ENCODE results near the gene TRAPPC2B. TPM values are rescaled to one million over a fixed set of nuclear protein-coding genes. Genes with fewer than 3 reads are reported as not detected.
"Not testable (repeated sequence)": the region's sequence is repeated elsewhere in the genome, so short reads cannot be mapped to it uniquely, and the experiment has no call there.

The TRAPPC2B gene
- total RNA-seq, 1 experiment from 2014 or later = 13.6 TPM

DNA sequence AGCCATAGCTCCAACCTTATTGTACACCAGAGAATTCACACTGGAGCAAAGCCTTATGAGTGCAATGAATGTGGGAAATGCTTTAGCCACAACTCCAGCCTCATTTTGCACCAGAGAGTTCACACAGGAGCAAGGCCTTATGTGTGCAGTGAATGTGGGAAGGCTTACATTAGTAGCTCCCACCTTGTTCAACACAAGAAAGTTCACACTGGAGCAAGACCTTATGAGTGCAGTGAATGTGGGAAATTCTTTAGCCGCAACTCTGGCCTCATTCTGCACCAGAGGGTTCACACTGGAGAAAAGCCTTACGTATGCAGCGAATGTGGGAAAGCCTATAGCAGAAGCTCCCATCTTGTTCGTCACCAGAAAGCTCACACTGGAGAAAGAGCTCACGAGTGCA is 5.9 kb upstream of the TRAPPC2B start:
- Histone ChIP-seq H3K27me3 (no peaks in the 10 kb centered on the region), H3K9me3 (peaks cover 19% of the 10 kb centered on the region), H3K4me3 (no peak overlapping the region), H3K36me3 (peaks cover 72% of the 10 kb centered on the region)
- no peak for DNase-seq

GRCh38 chr19:57359300-57359699 is 4.1 kb upstream of the TRAPPC2B start:
- peaks cover 53% of the 10 kb centered on the region for H3K36me3 ChIP-seq
- no peak for DNase-seq

DNA sequence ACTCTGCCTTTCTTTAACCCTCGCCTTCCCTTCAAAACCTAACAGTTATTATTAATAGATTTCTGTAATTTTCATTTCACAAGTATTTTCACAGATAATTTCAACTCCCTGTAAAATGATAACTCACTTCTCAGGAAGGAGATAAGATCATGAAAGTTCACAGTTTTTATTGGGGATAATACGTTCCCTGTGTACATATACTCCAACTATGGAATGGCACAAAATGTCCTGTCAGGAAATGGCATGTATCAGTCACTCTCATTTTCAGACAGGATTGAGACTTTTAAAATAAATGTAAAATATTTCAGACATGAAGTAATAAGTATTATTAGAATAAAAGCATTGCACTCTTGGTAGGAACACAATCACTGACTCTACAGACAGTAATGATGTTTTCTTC is 932 bp upstream of the TRAPPC2B start:
- peaks cover 4% of the 10 kb centered on the region for H3K9me3 ChIP-seq
- peaks cover 37% of the 10 kb centered on the region for H3K36me3 ChIP-seq
- no peak for DNase-seq
- no peaks in the 10 kb centered on the region for H3K27me3 ChIP-seq
- H3K4me3 ChIP-seq = peak overlapping the region; percentile 73

More at GRCh38 chr19:57359300-57359699, 4.1 kb upstream of the TRAPPC2B start:
- Histone ChIP-seq H3K27me3 (no peaks in the 10 kb centered on the region), H3K4me3 (no peak overlapping the region), H3K9me3 (peaks cover 19% of the 10 kb centered on the region)

- Histone ChIP-seq H3K9me3 (no peaks in the 10 kb centered on the region), H3K27me3 (no peaks in the 10 kb centered on the region), H3K4me3 (peak overlapping the region; percentile 73), H3K36me3 (peaks cover 24% of the 10 kb centered on the region)
- DNase-seq = no peak
These were observed 384 bp downstream of the TRAPPC2B start for GRCh38 chr19:57363688-57364181.

- H3K36me3 ChIP-seq = peaks cover 20% of the 10 kb centered on the region
- no peak for DNase-seq
- H3K9me3 ChIP-seq = no peaks in the 10 kb centered on the region
- no peaks in the 10 kb centered on the region for H3K27me3 ChIP-seq
- no peak overlapping the region for H3K4me3 ChIP-seq
These were observed 3.4 kb downstream of the TRAPPC2B start for GRCh38 chr19:57366776-57367175.

DNA sequence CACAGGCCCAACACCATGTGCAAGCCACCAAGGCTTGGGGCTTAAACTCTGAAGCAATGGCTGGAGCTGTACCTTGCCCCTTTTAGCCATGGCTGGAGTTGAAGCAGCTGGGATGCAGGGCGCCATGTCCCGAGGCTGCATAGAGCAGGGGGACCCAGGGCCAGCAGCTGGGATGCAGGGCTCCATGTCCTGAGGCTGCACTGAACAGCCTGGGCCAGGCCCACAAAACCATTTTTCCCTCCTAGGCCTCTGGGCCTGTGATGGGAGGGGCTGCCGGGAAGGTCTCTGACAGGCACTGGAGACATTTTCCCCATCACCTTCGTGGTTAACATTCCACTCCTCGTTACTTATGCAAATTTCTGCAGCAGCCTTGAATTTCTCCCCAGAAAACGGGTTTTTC is 10.8 kb downstream of the TRAPPC2B start:
- DNase-seq = no peak
- Histone ChIP-seq H3K9me3 (peaks cover 45% of the 10 kb centered on the region), H3K36me3 (peaks cover 67% of the 10 kb centered on the region), H3K4me3 (no peak overlapping the region), H3K27me3 (no peaks in the 10 kb centered on the region)

GRCh38 chr19:57374647-57375046 is 11.3 kb downstream of the TRAPPC2B start:
- not testable (repeated sequence) for H3K27me3 ChIP-seq, DNase-seq, H3K4me3 ChIP-seq
- Histone ChIP-seq H3K9me3 (peaks cover 50% of the 10 kb centered on the region), H3K36me3 (peaks cover 67% of the 10 kb centered on the region)

DNA sequence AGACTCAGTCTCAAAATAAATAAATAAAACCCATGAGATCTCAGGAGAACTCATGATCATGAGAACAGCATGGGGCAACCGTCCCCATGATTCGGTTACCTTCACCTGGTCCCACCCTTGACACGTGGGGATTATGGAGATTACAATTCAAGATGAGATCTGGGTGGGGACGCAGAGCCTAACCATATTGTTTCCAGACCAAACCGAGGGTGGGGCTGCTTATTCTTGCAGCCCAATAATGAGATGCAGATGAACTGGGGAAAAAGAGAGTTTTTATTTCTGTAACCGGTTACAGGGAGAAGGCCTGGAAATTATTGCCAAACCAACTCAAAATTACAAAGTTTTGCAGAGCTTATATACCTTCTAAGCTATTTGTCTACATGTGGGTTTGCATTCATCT is 12.8 kb downstream of the TRAPPC2B start:
- peaks cover 52% of the 10 kb centered on the region for H3K9me3 ChIP-seq
- no peak overlapping the region for H3K4me3 ChIP-seq
- peaks cover 67% of the 10 kb centered on the region for H3K36me3 ChIP-seq
- no peak for DNase-seq
- H3K27me3 ChIP-seq = no peaks in the 10 kb centered on the region

GRCh38 chr19:57377498-57378146 is 14.3 kb downstream of the TRAPPC2B start:
- no peak for DNase-seq
- Histone ChIP-seq H3K36me3 (peaks cover 54% of the 10 kb centered on the region), H3K27me3 (no peaks in the 10 kb centered on the region), H3K9me3 (peaks cover 51% of the 10 kb centered on the region), H3K4me3 (no peak overlapping the region)

DNA sequence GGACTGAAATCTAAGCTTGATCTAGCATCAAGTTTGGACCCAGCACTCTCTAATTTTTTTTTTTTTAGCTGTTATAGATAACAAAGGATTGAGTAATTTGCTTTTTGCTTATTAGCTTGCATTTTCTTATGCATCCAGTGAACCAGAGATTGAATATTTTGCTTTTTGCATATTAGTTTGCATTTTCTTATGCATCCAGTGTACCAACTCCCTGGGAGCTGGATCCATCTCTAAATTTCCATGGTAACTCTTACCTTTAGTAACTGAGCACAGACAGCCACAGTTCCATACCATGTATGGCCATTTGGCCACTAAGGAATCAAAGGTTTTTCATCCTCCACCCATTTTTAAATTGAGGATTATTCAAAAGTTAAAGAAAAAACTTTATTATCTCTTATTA is 17.6 kb downstream of the TRAPPC2B start:
- Histone ChIP-seq H3K27me3 (no peaks in the 10 kb centered on the region), H3K36me3 (peaks cover 26% of the 10 kb centered on the region), H3K4me3 (no peak overlapping the region), H3K9me3 (peaks cover 31% of the 10 kb centered on the region)
- no peak for DNase-seq

- no peak overlapping the region for H3K4me3 ChIP-seq
- no peaks in the 10 kb centered on the region for H3K27me3 ChIP-seq
- DNase-seq = no peak
- H3K9me3 ChIP-seq = peaks cover 18% of the 10 kb centered on the region
- H3K36me3 ChIP-seq = peaks cover 6% of the 10 kb centered on the region
These were observed 19.6 kb downstream of the TRAPPC2B start for GRCh38 chr19:57382806-57383488.

- DNase-seq = no peak
- peaks cover 9% of the 10 kb centered on the region for H3K9me3 ChIP-seq
- peak overlapping the region; percentile 95 for H3K4me3 ChIP-seq
- peaks cover 24% of the 10 kb centered on the region for H3K36me3 ChIP-seq
- H3K27me3 ChIP-seq = no peaks in the 10 kb centered on the region
These were observed 25.9 kb downstream of the TRAPPC2B start for GRCh38 chr19:57389194-57389729.

DNA sequence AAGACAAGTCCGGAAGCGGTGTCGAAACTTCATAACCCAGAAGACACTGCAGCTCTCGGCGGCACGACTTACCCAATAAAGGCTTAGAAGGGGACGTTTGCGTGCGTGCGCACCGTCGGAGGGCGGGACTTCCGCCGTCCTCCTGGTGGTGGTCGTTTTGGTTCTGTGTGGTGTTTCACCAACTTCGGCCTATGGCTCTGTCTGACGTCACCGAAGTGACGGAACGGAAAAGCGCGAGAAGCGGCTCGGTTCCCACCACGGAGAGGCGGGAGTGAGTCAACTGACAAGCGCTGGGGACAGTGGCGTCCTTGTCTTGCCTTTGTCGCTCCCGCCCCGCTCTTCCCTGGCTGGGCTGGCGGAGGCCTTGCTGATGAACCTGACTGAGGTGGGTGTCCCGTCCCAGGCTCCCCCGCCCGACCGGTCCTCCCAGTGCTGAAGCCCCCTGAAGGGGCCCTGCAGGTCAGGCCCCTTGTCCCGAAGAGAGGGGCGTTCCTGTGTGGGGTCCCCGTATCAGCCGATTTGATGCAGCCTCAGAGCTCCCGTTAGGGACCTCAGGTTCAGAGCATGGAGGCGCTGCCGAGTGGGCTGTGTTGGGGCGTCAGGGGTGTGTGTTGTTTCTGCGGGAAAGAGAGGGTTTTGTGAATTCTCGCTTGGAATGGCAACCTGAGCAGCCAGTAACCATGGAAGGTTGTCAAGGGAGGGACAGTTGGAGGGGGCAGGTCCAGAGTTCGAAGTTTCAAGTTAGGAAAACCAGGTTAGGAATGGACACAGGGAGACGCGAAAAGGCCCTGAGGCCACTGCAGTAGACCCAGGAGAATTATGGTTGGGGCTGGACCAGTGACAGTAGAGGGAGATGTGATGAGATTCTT is 26.6 kb downstream of the TRAPPC2B start, which contains the start of gene ZNF548:
Gene ZNF548, plus strand, starts transcription at position 125 of the 869 bp plus-strand sequence. Its CDS starts 246 bp downstream, at position 371.
- DNase-seq = peak; percentile 97
- Histone ChIP-seq H3K27me3 (no peaks in the 10 kb centered on the region), H3K9me3 (peaks cover 9% of the 10 kb centered on the region), H3K36me3 (peaks cover 29% of the 10 kb centered on the region), H3K4me3 (peak within 1 kb of the TSS; percentile 95)

DNA sequence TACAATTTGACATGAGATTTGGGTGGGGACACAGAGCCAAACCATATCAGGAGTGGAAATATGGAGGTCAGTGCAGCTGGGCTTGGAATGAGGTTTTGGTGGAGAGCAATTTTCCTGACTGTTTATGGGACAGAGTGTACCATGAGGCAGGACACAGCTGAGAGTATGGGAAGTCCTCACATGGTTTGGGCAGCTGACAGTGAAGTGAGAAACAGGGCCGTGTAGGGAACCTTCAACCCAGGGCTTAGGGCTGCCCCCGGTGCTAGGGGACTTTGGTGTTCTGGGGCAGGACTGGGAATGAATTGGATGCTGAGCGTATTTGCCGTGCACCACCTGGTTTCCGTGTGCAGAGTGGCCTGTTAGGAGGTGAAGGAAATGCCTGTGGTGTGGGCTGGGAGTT is 32.4 kb downstream of the TRAPPC2B start:
- no peaks in the 10 kb centered on the region for H3K27me3 ChIP-seq
- H3K4me3 ChIP-seq = no peak overlapping the region
- H3K36me3 ChIP-seq = peaks cover 72% of the 10 kb centered on the region
- H3K9me3 ChIP-seq = peaks cover 27% of the 10 kb centered on the region
- DNase-seq = no peak

- Histone ChIP-seq H3K36me3 (peaks cover 60% of the 10 kb centered on the region), H3K27me3 (no peaks in the 10 kb centered on the region), H3K9me3 (peaks cover 25% of the 10 kb centered on the region)
These were observed 35.5 kb downstream of the TRAPPC2B start for GRCh38 chr19:57398868-57399267.

DNA sequence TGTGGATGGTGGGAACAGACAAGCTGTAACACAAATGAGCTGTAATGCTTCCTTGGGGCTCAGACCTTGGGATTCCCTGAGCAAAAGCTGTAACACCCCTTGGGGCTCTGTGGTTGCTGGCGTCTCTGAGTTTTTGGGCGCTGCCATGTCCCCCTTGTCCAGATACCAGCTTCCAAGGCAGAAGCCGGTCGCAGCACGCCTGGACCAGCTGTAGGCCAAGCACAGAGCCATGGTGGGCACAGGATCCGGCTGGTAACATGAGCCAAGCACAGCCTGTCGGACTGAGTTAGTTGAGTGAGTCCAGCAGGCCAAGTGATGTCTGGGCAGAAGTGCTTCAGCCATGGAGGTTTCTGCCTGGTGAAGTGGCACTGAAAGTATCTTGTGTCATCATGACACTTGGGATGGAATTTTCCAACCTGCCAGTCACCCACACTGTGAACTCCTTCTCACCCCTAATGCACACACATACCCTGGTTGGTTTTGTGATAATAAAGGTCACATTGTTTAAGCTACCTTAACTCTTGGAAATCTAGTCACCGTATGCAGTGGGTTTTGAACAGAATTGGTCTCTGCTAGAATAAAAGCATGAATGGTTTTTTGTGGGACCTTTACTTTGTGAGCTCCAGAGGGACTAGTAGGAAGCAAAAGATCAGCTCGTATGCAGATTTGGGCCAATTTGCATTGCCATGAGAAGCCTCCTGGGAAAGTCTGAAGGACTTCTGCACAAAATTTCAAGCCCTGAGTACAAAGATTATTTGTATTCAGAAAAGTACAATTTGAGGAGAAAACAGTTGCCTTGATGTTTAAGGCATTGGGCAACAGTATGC is 40.6 kb downstream of the TRAPPC2B start:
- Histone ChIP-seq H3K4me3 (no peak overlapping the region), H3K9me3 (peaks cover 15% of the 10 kb centered on the region), H3K36me3 (peaks cover 19% of the 10 kb centered on the region), H3K27me3 (no peaks in the 10 kb centered on the region)
- DNase-seq = no peak

More at GRCh38 chr19:57398868-57399267, 35.5 kb downstream of the TRAPPC2B start:
- no peak for DNase-seq
- H3K4me3 ChIP-seq = no peak overlapping the region

All from MG63 (cell line).